ENCODE measurements around the gene RFPL1. TPM values are rescaled to one million over a fixed set of nuclear protein-coding genes. Genes with fewer than 3 reads are reported as not detected.

RFPL1 gene
- total and polyA plus RNA-seq, 7 experiments from 2014 or later = 0.14 to 0.24 (median 0.15) TPM; not detected in 4

DNA sequence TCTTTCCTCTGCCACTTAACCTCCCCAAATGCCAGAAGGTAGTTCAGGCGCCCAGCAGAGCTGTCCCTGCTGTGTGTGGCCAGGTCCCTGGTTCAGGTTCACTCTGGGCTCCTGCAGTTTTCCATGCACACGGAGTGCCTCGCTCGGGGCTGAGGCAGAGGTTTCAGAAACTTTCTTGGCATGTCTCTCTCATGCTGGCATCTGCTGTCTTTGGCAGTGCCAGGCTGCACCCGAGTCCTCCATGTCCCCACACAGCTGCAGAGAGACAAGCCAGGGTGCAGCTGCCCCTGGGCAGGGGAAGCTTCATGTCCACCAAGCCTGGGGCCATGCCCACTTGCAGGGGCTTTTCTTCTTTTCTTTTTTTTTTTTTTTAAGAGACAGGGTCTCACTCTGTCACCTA is 34.6 kb downstream of the RFPL1 start:
- peaks cover 0 to 1% (median 0%) of the 10 kb centered on the region in 5 donors for H3K36me3 Mint-ChIP-seq
- DNase-seq = no peak
- Histone ChIP-seq H3K4me3 (ENCODE audit: low read length) (no peak overlapping the region), H3K27me3 (ENCODE audit: control insufficient read depth in 2 of 2, insufficient read depth in 2 of 2, low read length in 2 of 2) (peaks cover 0 to 2% of the 10 kb centered on the region in 2 donors), H3K36me3 (ENCODE audit: control insufficient read depth in 2 of 3, insufficient read depth in 3 of 3, low read length in 3 of 3) (no peaks in the 10 kb centered on the region), H3K27ac (ENCODE audit: low read depth, low read length) (no peak overlapping the region), H3K4me1 (ENCODE audit: control insufficient read depth in 2 of 2, insufficient read depth in 2 of 2, low read length in 2 of 2) (no peaks in the 10 kb centered on the region), H3K9me3 (ENCODE audit: control insufficient read depth in 2 of 3, low read length in 3 of 3) (no peaks in the 10 kb centered on the region)
- CTCF ChIA-PET = no interaction called here
- intact Hi-C loops (cut with micrococcal nuclease) = no loop called here
- POLR2A ChIA-PET = no interaction called here
- H3K27ac Mint-ChIP-seq = no peak overlapping the region
- ATAC-seq = no peak
- H3K4me3 Mint-ChIP-seq = no peak overlapping the region
- H3K9me3 Mint-ChIP-seq = peaks cover 0 to 1% (median 0%) of the 10 kb centered on the region in 11 donors
- H3K4me1 Mint-ChIP-seq = peaks cover 0 to 6% (median 2%) of the 10 kb centered on the region in 7 donors
- peaks cover 17 to 35% (median 22%) of the 10 kb centered on the region in 5 donors for H3K27me3 Mint-ChIP-seq

DNA sequence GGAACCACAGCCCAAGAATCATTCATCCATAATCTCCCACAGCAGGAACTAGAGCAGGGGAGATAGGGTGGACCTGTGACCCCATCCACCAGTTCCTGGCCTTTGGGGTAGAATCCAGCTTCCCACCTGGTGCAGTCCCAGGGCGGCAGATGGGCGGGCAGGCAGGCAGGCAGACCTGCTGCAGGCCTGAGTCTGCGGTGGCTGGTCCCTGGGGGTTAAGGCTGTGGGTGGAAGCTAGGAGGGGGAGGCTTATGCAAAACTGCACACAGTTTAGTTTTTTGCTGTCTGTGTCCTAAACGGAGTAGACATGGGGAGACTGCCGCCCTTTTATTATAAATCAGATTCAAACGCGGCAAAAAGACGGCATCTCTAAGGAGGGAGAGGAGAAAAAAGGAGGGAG is 37.2 kb downstream of the RFPL1 start:
- Histone ChIP-seq H3K27ac (ENCODE audit: low read depth, low read length) (no peak overlapping the region), H3K36me3 (ENCODE audit: control insufficient read depth in 2 of 3, insufficient read depth in 3 of 3, low read length in 3 of 3) (no peaks in the 10 kb centered on the region), H3K4me3 (ENCODE audit: low read length) (no peak overlapping the region), H3K4me1 (ENCODE audit: control insufficient read depth in 2 of 2, insufficient read depth in 2 of 2, low read length in 2 of 2) (no peaks in the 10 kb centered on the region), H3K27me3 (ENCODE audit: control insufficient read depth in 2 of 2, insufficient read depth in 2 of 2, low read length in 2 of 2) (peaks cover 6 to 12% of the 10 kb centered on the region in 2 donors), H3K9me3 (ENCODE audit: control insufficient read depth in 2 of 3, low read length in 3 of 3) (no peaks in the 10 kb centered on the region)
- intact Hi-C loops (cut with micrococcal nuclease) = no loop called here
- Mint-ChIP-seq H3K36me3 (peaks cover 0 to 1% (median 0%) of the 10 kb centered on the region in 5 donors), H3K27me3 (peaks cover 33 to 55% (median 40%) of the 10 kb centered on the region in 5 donors), H3K9me3 (peaks cover 0 to 3% (median 0%) of the 10 kb centered on the region in 11 donors), H3K4me1 (peaks cover 10 to 18% (median 13%) of the 10 kb centered on the region in 7 donors), H3K4me3 (no peak overlapping the region), H3K27ac (no peak overlapping the region)
- DNase-seq = no peak
- CTCF ChIA-PET = interaction anchor here (0.7 kb wide), 1 partner anchor 64 kb away, joined by 4 read pairs; no protein-coding TSS in a partner anchor
- no peak for ATAC-seq
- POLR2A ChIA-PET = no interaction called here

DNA sequence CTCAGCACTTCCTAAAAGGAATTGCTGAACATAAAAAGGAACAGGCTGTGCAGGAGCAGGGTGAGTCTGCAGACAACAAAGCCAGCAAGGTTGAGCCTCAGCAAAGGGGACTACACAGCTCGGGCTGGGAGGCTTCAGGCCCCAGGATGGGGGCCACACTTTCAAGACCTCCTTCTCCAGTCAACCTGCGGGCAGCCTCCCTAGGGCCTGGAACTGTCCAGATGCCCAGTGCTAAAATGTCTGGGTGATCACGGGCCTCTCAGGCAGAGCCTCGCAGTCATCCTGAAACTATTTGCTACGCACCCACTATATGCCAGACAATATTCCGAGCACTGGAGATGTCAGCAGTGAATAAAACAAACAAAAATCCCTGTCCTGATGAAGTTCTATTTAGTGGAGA is 37.7 kb downstream of the RFPL1 start:
- peaks cover 0 to 3% (median 0%) of the 10 kb centered on the region in 11 donors for H3K9me3 Mint-ChIP-seq
- H3K4me3 Mint-ChIP-seq = no peak overlapping the region
- peaks cover 0 to 1% (median 0%) of the 10 kb centered on the region in 5 donors for H3K36me3 Mint-ChIP-seq
- POLR2A ChIA-PET = no interaction called here
- DNase-seq = no peak
- H3K27ac ChIP-seq (ENCODE audit: low read depth, low read length) = no peak overlapping the region
- CTCF ChIA-PET = no interaction called here
- H3K9me3 ChIP-seq (ENCODE audit: control insufficient read depth in 2 of 3, low read length in 3 of 3) = no peaks in the 10 kb centered on the region
- no peak for ATAC-seq
- H3K27me3 ChIP-seq (ENCODE audit: control insufficient read depth in 2 of 2, insufficient read depth in 2 of 2, low read length in 2 of 2) = peaks cover 6 to 12% of the 10 kb centered on the region in 2 donors
- intact Hi-C loops (cut with micrococcal nuclease) = no loop called here
- H3K4me3 ChIP-seq (ENCODE audit: low read length) = no peak overlapping the region
- no peaks in the 10 kb centered on the region for H3K4me1 ChIP-seq (ENCODE audit: control insufficient read depth in 2 of 2, insufficient read depth in 2 of 2, low read length in 2 of 2)
- no peak overlapping the region for H3K27ac Mint-ChIP-seq
- no peaks in the 10 kb centered on the region for H3K36me3 ChIP-seq (ENCODE audit: control insufficient read depth in 2 of 3, insufficient read depth in 3 of 3, low read length in 3 of 3)
- peaks cover 10 to 18% (median 13%) of the 10 kb centered on the region in 7 donors for H3K4me1 Mint-ChIP-seq
- H3K27me3 Mint-ChIP-seq = peaks cover 32 to 55% (median 40%) of the 10 kb centered on the region in 5 donors

DNA sequence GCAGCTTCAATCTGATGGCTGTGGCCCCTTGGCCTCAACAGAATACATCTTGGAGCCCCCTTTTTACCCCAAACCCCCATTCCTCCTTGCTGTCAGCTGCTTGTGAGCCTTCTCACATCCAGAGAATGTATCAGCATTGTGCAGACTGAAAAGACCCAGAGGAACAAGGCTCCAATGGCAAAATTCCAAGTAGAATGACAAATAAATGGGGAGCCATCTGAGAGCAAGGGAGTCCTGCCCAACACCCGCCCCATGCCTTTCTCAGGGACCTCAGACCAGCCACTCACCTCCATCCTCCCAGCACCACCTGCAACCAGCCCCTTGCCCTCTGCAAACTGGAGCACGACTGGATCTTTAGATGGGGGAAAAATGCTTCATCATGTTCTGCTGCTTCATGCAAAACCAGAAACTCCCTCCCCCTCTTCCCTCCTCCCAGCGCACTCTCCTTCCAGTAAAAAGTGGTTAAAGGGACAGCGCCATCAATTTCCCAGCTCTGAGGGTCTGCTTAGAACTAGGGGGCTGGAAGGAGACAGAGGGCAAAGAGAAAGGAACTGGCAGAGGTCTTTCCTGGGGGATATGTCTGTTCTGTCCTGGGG is 39.4 kb downstream of the RFPL1 start:
- ATAC-seq (no peak), DNase-seq (no peak)
- Mint-ChIP-seq H3K4me1 (peaks cover 15 to 22% (median 20%) of the 10 kb centered on the region in 7 donors), H3K4me3 (no peak overlapping the region), H3K9me3 (peaks cover 0 to 6% (median 0%) of the 10 kb centered on the region in 11 donors), H3K27ac (no peak overlapping the region), H3K27me3 (peaks cover 38 to 63% (median 52%) of the 10 kb centered on the region in 5 donors), H3K36me3 (peaks cover 0 to 5% (median 0%) of the 10 kb centered on the region in 5 donors)
- Histone ChIP-seq H3K4me3 (ENCODE audit: low read length) (no peak overlapping the region), H3K27ac (ENCODE audit: low read depth, low read length) (no peak overlapping the region), H3K4me1 (ENCODE audit: control insufficient read depth in 2 of 2, insufficient read depth in 2 of 2, low read length in 2 of 2) (no peaks in the 10 kb centered on the region), H3K27me3 (ENCODE audit: control insufficient read depth in 2 of 2, insufficient read depth in 2 of 2, low read length in 2 of 2) (peaks cover 6 to 12% of the 10 kb centered on the region in 2 donors), H3K9me3 (ENCODE audit: control insufficient read depth in 2 of 3, low read length in 3 of 3) (no peaks in the 10 kb centered on the region), H3K36me3 (ENCODE audit: control insufficient read depth in 2 of 3, insufficient read depth in 3 of 3, low read length in 3 of 3) (no peaks in the 10 kb centered on the region)
- ChIA-PET POLR2A (no interaction called here), CTCF (no interaction called here)
- intact Hi-C loops (cut with micrococcal nuclease) = no loop called here

DNA sequence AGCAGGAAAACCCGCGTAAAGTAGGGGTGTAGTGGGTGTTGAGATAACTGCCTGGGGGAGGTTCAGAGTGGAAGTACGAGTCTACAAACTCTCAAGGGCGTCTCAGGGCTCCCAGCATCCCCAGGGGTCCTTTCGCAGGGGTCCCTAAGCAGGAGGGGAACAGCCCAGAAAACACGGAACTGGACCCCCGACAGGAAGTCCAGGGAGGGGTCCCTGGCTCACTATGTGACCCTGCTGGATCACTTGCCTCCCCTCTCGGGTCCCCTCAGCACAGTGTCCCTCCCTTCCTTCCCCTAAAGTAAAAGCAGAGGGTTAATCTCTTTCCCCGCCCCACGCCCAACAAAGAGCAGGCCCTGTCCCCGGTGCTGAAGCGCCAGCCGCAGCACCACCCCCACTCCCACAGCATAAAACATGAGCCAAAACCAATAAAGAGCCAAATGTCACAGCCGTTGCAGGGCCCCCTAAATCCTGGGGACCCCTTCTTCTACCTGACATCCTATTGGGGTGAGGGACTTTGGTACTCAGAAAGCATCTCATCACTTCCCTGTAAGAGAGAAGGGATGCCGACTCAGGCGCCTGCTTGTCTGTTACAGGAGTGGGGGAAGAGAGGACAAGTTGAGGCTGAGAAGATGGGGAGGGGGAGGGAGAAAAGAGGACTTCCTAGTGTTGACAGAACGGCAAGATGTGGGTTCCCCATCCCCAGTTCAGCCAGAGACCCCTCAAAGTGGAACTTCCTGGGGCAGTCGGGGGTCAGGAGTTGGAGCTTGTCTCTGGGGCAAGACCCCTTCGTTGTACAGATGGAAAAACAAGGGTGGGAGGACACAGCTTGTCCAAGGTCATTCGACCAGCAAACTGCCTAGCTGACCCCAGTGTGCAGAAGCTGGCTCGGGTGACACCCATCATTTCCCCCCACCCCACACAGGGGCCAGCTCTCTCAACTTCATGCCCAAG is 40.2 kb downstream of the RFPL1 start:
- ATAC-seq (peak; percentile 47), DNase-seq (peak in 5 of 9 donors; percentile 27 to 41 (median 30))
- no peak overlapping the region for H3K4me3 ChIP-seq (ENCODE audit: low read length)
- H3K36me3 ChIP-seq (ENCODE audit: control insufficient read depth in 2 of 3, insufficient read depth in 3 of 3, low read length in 3 of 3) = no peaks in the 10 kb centered on the region
- intact Hi-C loops (cut with micrococcal nuclease) = no loop called here
- Mint-ChIP-seq H3K4me1 (peaks cover 15 to 22% (median 20%) of the 10 kb centered on the region in 7 donors), H3K27ac (peak overlapping the region in 2 of 9 donors; percentile 25 to 52), H3K4me3 (peak overlapping the region in 6 of 10 donors; percentile 32 to 69 (median 39)), H3K9me3 (peaks cover 0 to 6% (median 0%) of the 10 kb centered on the region in 11 donors), H3K36me3 (peaks cover 0 to 5% (median 0%) of the 10 kb centered on the region in 5 donors), H3K27me3 (peaks cover 38 to 58% (median 52%) of the 10 kb centered on the region in 5 donors)
- ChIA-PET CTCF (no interaction called here), POLR2A (no interaction called here)
- H3K27ac ChIP-seq (ENCODE audit: low read depth, low read length) = no peak overlapping the region
- H3K4me1 ChIP-seq (ENCODE audit: control insufficient read depth in 2 of 2, insufficient read depth in 2 of 2, low read length in 2 of 2) = no peaks in the 10 kb centered on the region
- H3K27me3 ChIP-seq (ENCODE audit: control insufficient read depth in 2 of 2, insufficient read depth in 2 of 2, low read length in 2 of 2) = peaks cover 6 to 12% of the 10 kb centered on the region in 2 donors
- H3K9me3 ChIP-seq (ENCODE audit: control insufficient read depth in 2 of 3, low read length in 3 of 3) = no peaks in the 10 kb centered on the region

DNA sequence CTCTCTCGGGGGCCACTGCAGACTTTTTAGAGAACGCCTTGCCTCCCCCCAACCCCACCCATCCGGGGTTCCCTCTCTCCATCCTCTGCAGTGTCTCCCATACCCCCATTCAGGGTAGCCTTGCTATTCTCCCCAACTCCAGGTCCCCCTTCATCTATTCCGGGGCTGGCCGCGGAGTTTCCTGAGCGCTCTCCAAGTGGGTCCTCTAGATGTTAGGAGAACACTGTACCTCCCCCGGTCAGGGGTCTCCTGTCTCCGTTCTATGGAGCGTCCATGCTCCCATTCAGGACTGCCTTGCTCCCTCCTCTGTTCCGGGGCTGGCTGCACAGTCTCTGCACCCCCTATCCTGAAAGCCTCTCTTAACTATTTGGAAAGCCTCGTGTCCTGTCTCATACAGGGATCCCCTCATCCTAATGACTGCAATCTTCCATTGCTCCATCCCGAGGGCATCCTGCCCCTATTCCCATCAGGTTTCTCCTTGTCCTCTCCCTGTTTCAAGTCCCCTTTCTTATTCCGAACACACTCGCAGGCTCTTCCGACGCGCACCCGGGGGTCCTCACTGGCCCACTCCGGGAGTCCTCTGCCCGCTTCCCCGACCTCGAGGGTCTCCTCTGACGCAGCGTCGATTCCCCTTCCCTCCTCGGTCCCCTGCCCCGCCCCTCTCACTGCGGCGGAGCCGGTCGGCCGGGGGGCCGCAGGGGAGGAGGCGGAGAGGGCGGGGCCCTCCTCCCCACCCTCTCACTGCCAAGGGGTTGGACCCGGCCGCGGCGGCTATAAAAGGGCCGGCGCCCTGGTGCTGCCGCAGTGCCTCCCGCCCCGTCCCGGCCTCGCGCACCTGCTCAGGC is 41.3 kb downstream of the RFPL1 start, which contains the start of gene NEFH:
Gene NEFH (plus strand): TSS at position 802 of the 845 bp plus-strand sequence. CDS start 45 bp downstream, outside the sequence.
- DNase-seq (no peak), ATAC-seq (no peak)
- peaks cover 15 to 22% (median 20%) of the 10 kb centered on the region in 7 donors for H3K4me1 Mint-ChIP-seq
- Histone ChIP-seq H3K27me3 (ENCODE audit: control insufficient read depth in 2 of 2, insufficient read depth in 2 of 2, low read length in 2 of 2) (peaks cover 6 to 12% of the 10 kb centered on the region in 2 donors), H3K36me3 (ENCODE audit: control insufficient read depth in 2 of 3, insufficient read depth in 3 of 3, low read length in 3 of 3) (no peaks in the 10 kb centered on the region), H3K4me1 (ENCODE audit: control insufficient read depth in 2 of 2, insufficient read depth in 2 of 2, low read length in 2 of 2) (no peaks in the 10 kb centered on the region), H3K4me3 (ENCODE audit: low read length) (no peak within 1 kb of the TSS), H3K27ac (ENCODE audit: low read depth, low read length) (no peak within 1 kb of the TSS), H3K9me3 (ENCODE audit: control insufficient read depth in 2 of 3, low read length in 3 of 3) (no peaks in the 10 kb centered on the region)
- peaks cover 0 to 6% (median 0%) of the 10 kb centered on the region in 11 donors for H3K9me3 Mint-ChIP-seq
- peaks cover 36 to 54% (median 48%) of the 10 kb centered on the region in 5 donors for H3K27me3 Mint-ChIP-seq
- intact Hi-C loops (cut with micrococcal nuclease) = no loop called here
- no peak within 1 kb of the TSS for H3K27ac Mint-ChIP-seq
- peaks cover 0 to 5% (median 0%) of the 10 kb centered on the region in 5 donors for H3K36me3 Mint-ChIP-seq
- ChIA-PET POLR2A (no interaction called here), CTCF (no interaction called here)
- H3K4me3 Mint-ChIP-seq = peak within 1 kb of the TSS; percentile 38 to 76 (median 64)

Data from naive thymus-derived CD4-positive, alpha-beta T cell (primary cell).